Measurements from ENCODE around the gene PAQR6. TPM values are rescaled to one million over a fixed set of nuclear protein-coding genes. Genes with fewer than 3 reads are reported as not detected.
A peak's percentile ranks its signal among the peaks of the same experiment; 100 is the strongest.

The PAQR6 gene
- total RNA-seq, 2 experiments from 2014 or later = 4.4 to 4.9 TPM

DNA sequence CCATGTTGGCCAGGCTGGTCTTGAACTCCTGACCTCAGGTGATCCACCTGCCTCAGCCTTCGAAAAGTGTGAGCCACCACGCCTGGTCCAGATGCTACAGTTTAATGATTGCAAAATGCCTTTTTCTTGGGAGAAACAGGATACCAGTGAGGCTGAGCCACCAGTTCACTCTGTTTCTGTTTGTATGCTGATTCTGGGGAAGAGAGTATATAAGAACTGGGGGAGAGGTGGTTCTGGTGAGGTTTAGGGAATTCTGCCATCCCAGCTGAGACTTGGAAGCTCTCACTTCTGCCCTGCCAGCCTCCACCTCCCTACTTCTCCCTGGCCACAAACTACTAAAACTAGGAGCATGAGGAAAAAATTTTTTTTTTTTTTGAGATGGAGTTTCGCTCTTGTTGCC is 43.2 kb downstream of the PAQR6 start:
- no peak overlapping the region for H3K4me3 Mint-ChIP-seq
- H3K36me3 Mint-ChIP-seq = peaks cover 30% of the 10 kb centered on the region
- no peaks in the 10 kb centered on the region for H3K27me3 Mint-ChIP-seq
- DNase-seq = no peak
- H3K9me3 Mint-ChIP-seq = no peaks in the 10 kb centered on the region
- H3K27ac Mint-ChIP-seq = no peak overlapping the region
- peaks cover 14% of the 10 kb centered on the region for H3K4me1 Mint-ChIP-seq

DNA sequence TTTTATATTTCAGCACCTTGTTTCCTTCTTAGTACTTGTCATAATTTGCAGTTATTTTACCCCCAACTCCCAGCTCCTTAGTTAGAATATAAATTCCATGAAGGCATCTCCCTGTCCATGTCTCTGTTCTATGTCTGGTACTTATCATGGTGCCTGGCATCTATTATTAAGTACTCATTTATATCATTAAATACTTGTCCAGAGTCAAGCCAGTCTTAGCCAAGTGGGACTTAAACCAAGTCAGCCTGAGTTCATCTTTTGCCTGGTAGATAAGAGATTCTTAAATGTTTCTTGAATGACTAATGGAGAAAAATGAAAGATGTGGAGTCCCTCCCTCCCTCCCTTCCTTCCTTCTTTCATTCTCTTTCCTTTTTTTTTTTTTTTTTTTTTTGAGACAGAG is 44.5 kb downstream of the PAQR6 start:
- DNase-seq = no peak
- Mint-ChIP-seq H3K4me1 (peaks cover 28% of the 10 kb centered on the region), H3K27me3 (no peaks in the 10 kb centered on the region), H3K27ac (peak overlapping the region; percentile 46), H3K9me3 (no peaks in the 10 kb centered on the region), H3K4me3 (no peak overlapping the region), H3K36me3 (peaks cover 36% of the 10 kb centered on the region)

DNA sequence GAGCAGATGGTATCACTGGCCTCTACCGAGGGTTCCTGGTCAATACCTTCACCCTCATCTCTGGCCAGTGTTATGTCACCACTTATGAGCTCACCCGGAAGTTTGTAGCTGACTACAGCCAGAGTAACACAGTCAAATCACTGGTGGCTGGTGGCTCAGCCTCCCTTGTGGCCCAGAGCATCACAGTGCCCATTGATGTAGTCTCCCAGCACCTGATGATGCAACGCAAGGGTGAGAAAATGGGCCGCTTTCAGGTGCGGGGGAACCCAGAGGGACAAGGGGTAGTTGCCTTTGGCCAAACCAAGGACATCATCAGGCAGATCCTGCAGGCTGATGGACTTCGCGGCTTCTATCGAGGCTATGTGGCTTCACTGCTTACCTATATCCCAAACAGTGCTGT is 47.8 kb downstream of the PAQR6 start:
- H3K36me3 Mint-ChIP-seq = peaks cover 41% of the 10 kb centered on the region
- H3K27ac Mint-ChIP-seq = peak overlapping the region; percentile 96
- DNase-seq = no peak
- H3K4me1 Mint-ChIP-seq = peaks cover 52% of the 10 kb centered on the region
- H3K4me3 Mint-ChIP-seq = peak overlapping the region; percentile 68
- H3K27me3 Mint-ChIP-seq = no peaks in the 10 kb centered on the region
- no peaks in the 10 kb centered on the region for H3K9me3 Mint-ChIP-seq

DNA sequence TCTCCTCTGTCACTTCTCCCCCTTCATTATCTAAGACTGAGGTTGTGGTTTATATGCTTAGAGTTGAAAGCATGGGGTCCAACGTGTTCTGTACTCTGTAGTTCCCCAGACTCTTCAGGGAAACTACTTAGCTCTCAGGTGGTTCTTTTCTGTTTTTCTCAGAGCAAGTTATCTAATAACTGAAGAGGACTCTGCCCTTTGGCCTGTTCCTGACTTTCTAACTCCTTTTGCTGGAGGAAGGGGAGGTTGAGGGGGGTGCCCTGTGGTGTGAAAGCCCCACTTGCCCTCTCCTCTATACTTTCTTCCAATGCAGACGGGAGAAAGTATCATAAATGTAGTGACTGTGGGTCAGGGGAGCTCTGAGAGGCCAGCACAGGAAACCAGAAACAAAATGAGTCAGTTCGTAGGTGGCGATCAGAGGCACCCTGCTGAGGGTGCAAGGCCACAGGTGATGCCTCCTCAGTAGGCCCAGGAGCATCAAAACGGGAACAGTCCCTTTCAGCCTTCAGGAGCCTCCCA is 49.0 kb downstream of the PAQR6 start:
- Mint-ChIP-seq H3K36me3 (peaks cover 46% of the 10 kb centered on the region), H3K9me3 (no peaks in the 10 kb centered on the region), H3K27ac (peak overlapping the region; percentile 96), H3K4me1 (peaks cover 61% of the 10 kb centered on the region), H3K27me3 (no peaks in the 10 kb centered on the region), H3K4me3 (peak overlapping the region; percentile 68)
- peak; percentile 35 for DNase-seq

DNA sequence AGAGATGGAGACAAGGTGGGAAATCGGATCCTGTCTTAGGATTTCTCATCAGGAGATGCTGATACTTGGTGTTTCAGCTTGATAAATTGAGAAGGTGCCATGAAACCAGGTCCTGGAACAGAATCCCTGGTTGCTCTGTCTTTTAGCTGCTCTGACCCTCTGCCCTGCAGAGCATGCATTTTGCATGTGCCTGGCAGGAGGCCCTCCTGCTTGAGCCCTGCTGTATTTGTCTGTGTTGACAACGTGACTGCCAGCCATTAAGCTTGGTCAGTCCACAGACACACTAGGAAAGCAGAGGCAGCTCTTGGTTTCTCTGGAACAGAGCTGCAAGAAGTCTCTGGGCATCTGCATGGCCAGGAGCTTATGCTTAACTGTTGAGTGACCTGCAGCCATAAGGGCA is 51.4 kb downstream of the PAQR6 start:
- peaks cover 70% of the 10 kb centered on the region for H3K4me1 Mint-ChIP-seq
- no peaks in the 10 kb centered on the region for H3K27me3 Mint-ChIP-seq
- peak overlapping the region; percentile 100 for H3K4me3 Mint-ChIP-seq
- peaks cover 50% of the 10 kb centered on the region for H3K36me3 Mint-ChIP-seq
- DNase-seq = no peak
- H3K27ac Mint-ChIP-seq = peak overlapping the region; percentile 57
- H3K9me3 Mint-ChIP-seq = no peaks in the 10 kb centered on the region

DNA sequence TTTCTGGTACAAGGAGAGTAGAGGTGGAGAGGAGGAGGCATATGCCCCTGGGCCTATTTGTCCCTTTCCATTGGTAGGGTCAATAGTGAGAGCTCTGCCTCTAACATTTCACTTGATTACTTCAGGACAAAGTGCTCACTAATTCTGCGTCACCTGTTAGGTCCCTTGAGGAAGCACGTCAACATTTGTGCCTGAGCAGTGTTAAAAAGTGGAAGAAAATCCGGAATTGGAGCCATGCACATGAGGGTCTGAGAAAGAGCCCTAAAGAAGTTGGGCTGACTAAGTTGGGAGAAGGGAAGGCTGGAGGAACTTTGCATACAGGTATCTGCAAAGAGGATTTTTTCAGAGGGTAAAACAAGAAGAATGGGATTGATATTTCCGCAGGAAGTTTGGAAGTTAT is 52.0 kb downstream of the PAQR6 start:
- Mint-ChIP-seq H3K36me3 (peaks cover 50% of the 10 kb centered on the region), H3K27ac (peak overlapping the region; percentile 43), H3K27me3 (no peaks in the 10 kb centered on the region), H3K4me1 (peaks cover 70% of the 10 kb centered on the region), H3K9me3 (no peaks in the 10 kb centered on the region), H3K4me3 (peak overlapping the region; percentile 100)
- no peak for DNase-seq

DNA sequence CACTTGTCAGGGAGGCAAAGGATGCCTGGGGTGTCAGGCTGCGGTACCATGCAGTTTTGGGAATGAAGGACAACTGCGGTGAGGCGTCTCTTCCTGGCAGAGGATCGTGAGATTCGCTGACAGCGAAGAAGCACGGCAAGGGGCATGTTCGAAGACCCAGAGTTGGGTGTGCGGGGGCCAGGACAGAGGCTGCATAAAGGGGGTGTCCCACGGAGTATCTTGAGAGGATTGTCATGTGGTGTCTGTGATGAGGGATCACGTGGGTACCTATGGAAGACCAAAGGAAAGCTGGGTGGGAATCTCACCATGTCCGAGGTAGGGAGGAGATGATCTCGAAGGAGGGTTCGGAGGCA is 53.6 kb downstream of the PAQR6 start:
- Mint-ChIP-seq H3K4me3 (peak overlapping the region; percentile 100), H3K27me3 (no peaks in the 10 kb centered on the region), H3K36me3 (peaks cover 37% of the 10 kb centered on the region), H3K4me1 (peaks cover 56% of the 10 kb centered on the region), H3K9me3 (peaks cover 2% of the 10 kb centered on the region), H3K27ac (peak overlapping the region; percentile 96)
- DNase-seq = no peak

DNA sequence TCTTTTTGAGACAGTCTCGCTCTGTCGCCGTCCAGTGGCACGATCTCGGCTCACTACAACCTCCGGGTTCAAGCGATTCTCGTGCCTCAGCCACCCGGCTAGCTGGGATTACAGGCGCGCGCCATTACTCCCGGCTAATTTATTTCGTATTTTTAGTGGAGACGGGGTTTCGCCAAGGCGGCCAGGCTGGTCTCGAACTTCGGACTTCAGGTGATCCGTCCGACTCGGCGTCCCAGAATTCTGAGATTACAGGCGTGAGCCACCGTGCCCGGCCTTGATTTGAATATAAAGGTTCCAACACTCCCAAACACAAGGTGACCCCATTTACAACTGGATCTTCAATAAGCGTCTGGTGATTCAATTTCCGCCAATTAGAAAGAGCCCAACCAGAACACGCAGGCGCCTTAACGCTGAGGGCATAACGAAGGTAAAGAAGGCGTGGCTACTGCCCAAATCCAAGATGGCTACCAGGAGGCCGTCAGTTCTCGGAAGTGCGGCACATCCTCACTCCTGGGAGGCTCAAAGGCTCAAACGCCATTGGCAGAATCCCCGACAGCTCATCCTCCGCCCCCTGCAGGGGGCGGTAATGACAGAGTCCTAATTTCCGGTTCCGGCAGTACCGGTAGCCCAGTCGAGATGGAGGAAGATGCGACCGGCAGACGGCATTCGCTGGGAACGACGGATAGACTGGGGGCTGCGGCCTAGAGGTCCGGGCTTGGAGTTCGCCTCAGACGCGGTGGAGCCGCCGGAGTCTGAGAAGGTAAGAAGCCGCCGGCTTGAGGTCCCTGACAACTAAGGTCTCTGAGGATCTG is 54.2 kb downstream of the PAQR6 start, which contains the start of gene SLC25A44:
Gene SLC25A44 (plus strand): TSS at position 617 of the 812 bp plus-strand sequence. CDS start 5,744 bp downstream, outside the sequence.
- no peaks in the 10 kb centered on the region for H3K27me3 Mint-ChIP-seq
- H3K36me3 Mint-ChIP-seq = peaks cover 32% of the 10 kb centered on the region
- H3K9me3 Mint-ChIP-seq = peaks cover 5% of the 10 kb centered on the region
- peak; percentile 97 for DNase-seq
- peak within 1 kb of the TSS; percentile 96 for H3K27ac Mint-ChIP-seq
- peak within 1 kb of the TSS; percentile 100 for H3K4me3 Mint-ChIP-seq
- H3K4me1 Mint-ChIP-seq = peaks cover 50% of the 10 kb centered on the region

Other genes starting within 250 kb of the PAQR6 start
- gene SSR2, start 227.1 kb downstream of the PAQR6 start, total RNA-seq = 100 to 1,000 TPM; 155 TPM
- gene UBQLN4, start 194.3 kb downstream of the PAQR6 start, total RNA-seq = 10 to 100 TPM; 42.6 to 47.1 TPM
- 10 to 100 TPM; 45.9 to 49.1 TPM for gene LAMTOR2, start 193.3 kb downstream of the PAQR6 start, total RNA-seq
- under 1 TPM; 0.64 to 0.99 TPM for gene RAB25, start 186.9 kb downstream of the PAQR6 start, total RNA-seq
- gene MEX3A, start 165.6 kb downstream of the PAQR6 start, total RNA-seq = under 1 TPM; 0.34 to 0.35 TPM
- gene LMNA, start 133.3 kb downstream of the PAQR6 start, total RNA-seq = 10 to 100 TPM; 32.3 to 37.8 TPM
- gene SEMA4A, start 94.5 kb downstream of the PAQR6 start, total RNA-seq = 10 to 100 TPM; 13.2 to 16.1 TPM
- gene SLC25A44, start 54.0 kb downstream of the PAQR6 start, total RNA-seq = 10 to 100 TPM; 55.0 to 60.7 TPM
- 10 to 100 TPM; 83.4 to 87.3 TPM for gene PMF1, start 35.0 kb downstream of the PAQR6 start, total RNA-seq
- 1 to 10 TPM; 1.6 to 2.2 TPM for gene BGLAP, start 5.9 kb downstream of the PAQR6 start, total RNA-seq
- gene SMG5, start 34.8 kb upstream of the PAQR6 start, total RNA-seq = 10 to 100 TPM; 90.7 to 92.0 TPM
- 1 to 10 TPM; 7.3 to 7.8 TPM for gene TMEM79, start 36.3 kb upstream of the PAQR6 start, total RNA-seq
- gene GLMP, start 47.6 kb upstream of the PAQR6 start, total RNA-seq = 10 to 100 TPM; 17.0 to 20.5 TPM
- gene VHLL, start 51.3 kb upstream of the PAQR6 start, total RNA-seq = not detected
- 100 to 1,000 TPM; 497 to 499 TPM for gene CCT3, start 90.2 kb upstream of the PAQR6 start, total RNA-seq
- not detected for gene TSACC, start 90.5 kb upstream of the PAQR6 start, total RNA-seq
- gene RHBG, start 121.2 kb upstream of the PAQR6 start, total RNA-seq = not detected

Measured in activated naive CD8-positive, alpha-beta T cell treated with anti-CD3 and anti-CD28 coated beads for 36 hours (primary cell).